Nucleus accumbens (tissue), 56 donors: ENCODE measurements around the gene EMID1.
"Not testable (repeated sequence)": the region's sequence is repeated elsewhere in the genome, so short reads cannot be mapped to it uniquely, and the experiment has no call there.

Experiments used
- DNase-seq, 56 donors: peaks; one replicate each; lab custom pipeline; 2025; lab: John Stamatoyannopoulos, UW

EMID1 gene

GRCh38 chr22:29208879-29209623 is 3.4 kb downstream of the EMID1 start:
- DNase-seq, result peak in 10 of 56 donors; percentile 16 to 51 (median 26)

GRCh38 chr22:29209624-29209929 is 3.9 kb downstream of the EMID1 start:
- DNase-seq, result no peak

DNA sequence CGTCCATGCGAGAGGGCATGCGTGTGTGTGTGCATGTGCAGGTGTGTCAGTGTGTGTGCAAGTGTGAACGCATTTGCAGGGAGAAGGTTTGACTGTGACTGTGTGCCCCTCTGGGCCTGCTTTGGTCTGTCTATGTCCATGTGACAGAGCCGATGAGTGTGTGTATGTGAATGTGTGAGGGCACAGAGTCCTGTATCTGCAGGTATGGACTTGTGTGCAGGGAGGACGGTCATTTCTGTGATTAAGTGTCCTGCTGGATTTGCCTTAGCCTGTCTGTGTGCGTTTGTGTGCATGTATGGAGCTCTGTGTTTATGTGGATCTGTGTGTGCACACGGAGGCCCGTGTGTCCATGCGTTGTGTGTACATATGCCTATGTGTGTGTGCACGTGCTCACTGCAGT is 5.4 kb downstream of the EMID1 start:
- DNase-seq, result no peak

- no peak for DNase-seq
Observed at GRCh38 chr22:29211466-29211865, 5.8 kb downstream of the EMID1 start.

GRCh38 chr22:29212743-29213142 is 7.0 kb downstream of the EMID1 start:
- DNase-seq, result no peak

- DNase-seq, result no peak
Observed at GRCh38 chr22:29213493-29213892, 7.8 kb downstream of the EMID1 start.

- DNase-seq, result no peak
Observed at GRCh38 chr22:29214232-29214631, 8.5 kb downstream of the EMID1 start.

GRCh38 chr22:29215012-29215860 is 9.5 kb downstream of the EMID1 start:
- DNase-seq, result no peak

DNA sequence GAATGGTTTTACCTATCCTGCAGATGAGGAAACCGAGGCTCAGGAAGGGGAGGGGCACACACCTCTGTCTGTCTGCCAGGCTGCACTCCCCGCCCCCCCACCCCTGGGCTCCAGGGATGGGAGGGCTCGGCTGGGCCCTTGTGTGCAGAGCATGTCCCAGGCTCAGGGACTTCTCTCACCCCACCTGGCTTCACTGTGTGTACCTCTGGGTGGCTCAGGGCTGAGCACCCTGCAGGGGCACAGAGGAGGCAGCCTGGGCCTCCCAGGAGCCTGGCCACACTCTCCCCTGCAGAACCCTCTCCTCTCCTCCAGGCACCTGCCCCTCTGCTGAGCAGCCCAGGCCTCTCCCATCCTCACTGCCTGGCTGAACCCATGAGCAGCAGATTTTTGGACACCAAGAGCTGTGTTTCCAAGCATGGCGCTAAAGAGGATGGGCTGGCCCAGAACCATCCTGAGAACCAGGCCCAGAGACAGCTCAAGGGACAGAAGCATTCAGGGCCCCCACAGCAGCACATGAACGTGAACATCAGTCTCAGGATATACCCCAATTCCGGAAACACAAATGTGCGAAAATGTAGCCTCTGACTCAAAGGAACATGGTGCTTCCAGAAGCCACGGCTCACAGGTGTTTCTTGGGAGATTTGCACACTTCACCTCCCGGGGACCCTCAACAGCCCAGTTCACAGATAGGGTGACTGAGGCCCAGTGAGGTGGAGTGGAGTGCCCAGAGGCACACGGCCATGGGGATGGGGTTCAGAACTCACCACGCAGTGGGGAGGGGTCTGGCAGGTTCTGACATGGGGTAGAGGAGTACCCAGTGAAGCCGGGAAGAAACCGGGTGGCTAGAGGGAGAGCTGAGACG is 10.5 kb downstream of the EMID1 start:
- no peak for DNase-seq

DNA sequence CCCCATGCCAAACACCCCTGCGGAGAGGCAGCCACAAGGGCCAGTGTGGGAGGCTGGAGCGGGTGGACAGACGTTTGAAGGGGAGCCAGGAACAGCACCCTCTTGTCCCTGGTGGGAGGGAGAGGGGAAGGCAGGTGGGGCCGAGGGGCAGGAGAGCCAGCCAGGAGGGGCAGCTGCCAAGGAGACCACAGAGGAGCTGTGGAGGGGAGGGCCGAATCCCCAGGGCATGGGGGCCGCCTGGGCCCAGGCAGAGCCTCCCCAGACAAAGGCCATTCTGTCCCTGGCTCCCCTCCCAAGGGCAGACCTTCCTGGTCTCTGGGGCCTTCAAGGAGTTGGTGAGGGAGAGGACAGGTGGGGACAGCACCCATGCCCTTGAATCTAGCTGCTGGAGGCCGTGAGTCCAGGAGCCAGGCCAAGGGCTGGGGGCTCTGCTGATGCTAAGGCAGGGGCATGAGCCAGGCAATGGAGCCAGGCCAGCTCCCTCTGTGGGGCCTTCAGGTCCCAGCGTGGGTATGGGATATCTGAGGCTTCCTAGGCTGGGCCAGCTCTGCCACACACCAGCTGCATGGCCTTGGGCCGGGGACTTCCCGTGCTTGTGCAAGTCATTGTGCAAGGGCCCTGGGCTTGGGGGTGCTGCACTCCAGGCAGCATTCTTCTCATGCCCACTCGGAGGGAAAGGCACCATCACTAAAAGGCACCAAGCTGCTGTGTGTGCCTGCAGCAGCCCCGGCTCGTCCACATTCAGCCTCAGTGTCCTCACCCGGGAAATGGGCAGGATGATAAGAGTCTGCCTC is 11.4 kb downstream of the EMID1 start:
- DNase-seq, result peak in 15 of 56 donors; percentile 8 to 56 (median 34)

- DNase-seq, result no peak
Observed at GRCh38 chr22:29217827-29218757, 12.4 kb downstream of the EMID1 start.

GRCh38 chr22:29218758-29219408 is 13.2 kb downstream of the EMID1 start:
- no peak for DNase-seq

- not testable (repeated sequence) for DNase-seq
Observed at GRCh38 chr22:29219409-29219782, 13.7 kb downstream of the EMID1 start.

GRCh38 chr22:29219881-29220670 is 14.4 kb downstream of the EMID1 start:
- no peak for DNase-seq

DNA sequence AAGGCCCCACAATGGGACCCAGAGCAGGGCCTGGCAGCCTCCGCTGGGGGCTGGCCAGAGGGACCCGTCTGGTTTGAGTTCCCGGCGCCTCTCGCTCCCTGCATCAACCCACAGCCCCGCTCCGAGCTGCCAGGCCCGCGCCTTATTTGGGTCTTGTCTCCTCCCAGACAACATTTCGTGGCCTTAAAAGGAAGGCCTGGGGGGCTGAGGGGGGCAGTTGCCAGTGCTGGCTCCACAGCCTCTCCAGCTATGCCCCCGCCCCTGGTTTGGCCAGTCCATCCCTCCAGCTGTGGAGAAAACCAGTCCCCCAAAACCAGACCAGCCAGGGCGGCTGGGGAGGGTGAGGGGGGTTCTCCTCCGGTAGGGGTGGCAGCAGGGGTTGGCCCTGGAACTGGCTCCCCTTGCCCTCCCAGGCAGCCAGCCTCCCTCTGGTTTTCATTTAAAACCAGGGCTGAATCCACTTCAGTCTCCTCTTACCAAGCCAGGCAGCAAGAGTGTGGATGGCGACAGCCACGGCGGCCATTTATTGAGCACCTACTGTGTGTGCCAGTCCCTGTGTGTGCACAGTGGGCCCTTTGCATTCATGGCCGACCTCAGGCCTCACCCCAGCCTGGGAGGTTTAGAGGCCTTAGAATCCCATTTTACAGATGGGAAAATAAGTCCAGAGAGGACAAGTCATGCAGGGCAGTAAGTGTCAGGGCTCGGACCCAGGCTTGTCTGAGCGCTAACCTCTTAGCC is 18.6 kb downstream of the EMID1 start:
- peak in 9 of 56 donors; percentile 6 to 56 (median 39) for DNase-seq

GRCh38 chr22:29224859-29225410 is 19.2 kb downstream of the EMID1 start:
- DNase-seq, result no peak
